GM10266 (cell line): Measurements from ENCODE around the gene MVB12A.

Experiments
- DNase-seq: peaks from one replicate; pipeline ENCODE4 v3.0.0; 2012; ENCODE audit errors: extremely low spot score
- TF ChIP-seq, protein P1 (sequence below): IDR thresholded peaks from 2 replicates; pipeline ENCODE4 v1.5.1; 2012; ENCODE audit warnings: mild to moderate bottlenecking, low read depth; ENCODE audit not compliant: control insufficient read depth, insufficient read depth; ENCODE audit errors: missing control alignments

The MVB12A gene

DNA sequence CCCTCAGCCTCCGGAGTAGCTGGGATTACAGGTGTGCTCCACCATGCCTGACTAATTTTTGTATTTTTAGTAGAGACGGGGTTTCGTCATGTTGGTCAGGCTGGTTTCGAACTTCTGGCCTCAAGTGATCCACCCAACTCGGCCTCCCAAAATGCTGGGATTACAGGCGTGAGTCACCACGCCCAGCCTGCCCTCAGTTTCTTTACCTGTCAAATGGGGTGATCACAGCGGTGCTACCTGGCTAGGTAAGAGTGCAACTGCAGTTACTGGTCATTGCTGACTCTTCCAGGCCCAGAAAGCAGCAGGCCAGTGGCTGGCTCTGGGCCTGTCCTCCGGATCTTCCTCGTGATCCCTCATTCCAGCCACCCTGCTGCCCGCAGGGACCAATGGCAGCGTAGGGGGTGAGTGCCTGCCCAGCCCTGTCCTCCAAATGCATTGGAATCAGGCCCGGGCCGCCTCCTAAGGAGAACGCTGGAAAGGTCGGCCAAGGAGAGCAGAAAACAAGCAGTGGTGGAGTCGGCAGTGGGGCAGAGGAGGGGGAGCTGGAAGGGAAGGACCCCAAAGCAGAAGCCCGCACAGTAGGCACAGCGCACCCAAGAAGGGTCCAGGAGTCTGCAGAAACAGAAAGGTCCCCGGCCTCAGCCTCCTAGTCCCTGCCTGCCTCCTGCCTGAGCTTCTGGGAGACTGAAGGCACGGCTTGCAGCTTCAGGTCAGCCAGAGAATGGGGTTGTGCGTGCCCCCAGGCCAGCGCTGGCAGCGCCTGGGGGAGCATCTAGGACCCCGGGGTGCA lies 48.6 kb downstream of the MVB12A start:
- DNase-seq: no peak
- TF ChIP-seq, protein P1, sequence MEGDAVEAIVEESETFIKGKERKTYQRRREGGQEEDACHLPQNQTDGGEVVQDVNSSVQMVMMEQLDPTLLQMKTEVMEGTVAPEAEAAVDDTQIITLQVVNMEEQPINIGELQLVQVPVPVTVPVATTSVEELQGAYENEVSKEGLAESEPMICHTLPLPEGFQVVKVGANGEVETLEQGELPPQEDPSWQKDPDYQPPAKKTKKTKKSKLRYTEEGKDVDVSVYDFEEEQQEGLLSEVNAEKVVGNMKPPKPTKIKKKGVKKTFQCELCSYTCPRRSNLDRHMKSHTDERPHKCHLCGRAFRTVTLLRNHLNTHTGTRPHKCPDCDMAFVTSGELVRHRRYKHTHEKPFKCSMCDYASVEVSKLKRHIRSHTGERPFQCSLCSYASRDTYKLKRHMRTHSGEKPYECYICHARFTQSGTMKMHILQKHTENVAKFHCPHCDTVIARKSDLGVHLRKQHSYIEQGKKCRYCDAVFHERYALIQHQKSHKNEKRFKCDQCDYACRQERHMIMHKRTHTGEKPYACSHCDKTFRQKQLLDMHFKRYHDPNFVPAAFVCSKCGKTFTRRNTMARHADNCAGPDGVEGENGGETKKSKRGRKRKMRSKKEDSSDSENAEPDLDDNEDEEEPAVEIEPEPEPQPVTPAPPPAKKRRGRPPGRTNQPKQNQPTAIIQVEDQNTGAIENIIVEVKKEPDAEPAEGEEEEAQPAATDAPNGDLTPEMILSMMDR: no peak

DNA sequence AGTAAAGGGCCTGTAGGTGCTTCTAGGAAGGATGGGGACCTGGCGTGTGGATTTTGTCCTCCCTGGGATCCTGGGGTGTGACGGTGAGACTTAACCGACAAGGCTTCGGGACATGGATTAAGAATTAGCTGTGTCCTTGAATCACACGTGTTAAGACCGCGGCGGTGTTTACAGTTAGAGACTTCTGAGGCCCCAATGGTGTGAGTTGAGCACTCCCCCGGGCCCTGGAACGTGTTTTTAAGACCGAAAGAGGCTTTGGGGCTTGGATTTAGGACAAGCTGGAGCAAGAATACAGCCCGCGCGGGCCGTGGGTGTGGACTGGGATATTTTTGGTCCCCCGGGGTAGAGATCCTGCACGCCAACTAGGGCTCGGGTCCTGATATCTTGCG lies 49.2 kb downstream of the MVB12A start:
- DNase-seq: no peak
- TF ChIP-seq, protein P1: no peak

DNA sequence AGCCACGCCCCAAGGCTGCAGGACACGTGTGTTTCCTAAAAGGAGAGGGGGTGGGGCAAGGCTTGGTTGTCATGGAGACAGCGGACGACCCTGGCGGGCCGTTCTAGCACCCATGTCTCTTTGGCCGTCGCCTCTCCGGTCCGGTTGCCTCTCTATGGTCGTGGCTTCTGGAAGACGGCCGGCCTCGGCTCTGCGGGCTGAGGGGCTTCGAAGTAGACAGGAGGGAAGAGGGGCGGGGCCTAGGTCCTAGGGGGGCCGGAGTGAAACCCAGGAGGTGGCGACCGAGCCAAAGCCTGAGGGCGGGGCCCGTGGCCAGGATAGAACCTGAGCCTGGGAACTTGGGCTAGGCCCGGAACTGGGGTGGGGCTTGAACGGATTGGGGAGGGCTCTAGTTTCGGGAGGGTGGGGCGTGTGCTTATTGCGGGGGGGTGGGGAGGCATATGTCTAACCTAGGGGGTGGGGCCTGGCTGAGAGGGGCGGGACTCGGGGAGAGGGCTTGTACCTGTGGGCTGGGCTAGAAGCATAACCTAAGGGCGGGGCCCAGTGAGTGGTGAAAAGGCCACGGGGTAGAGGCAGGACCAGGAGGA lies 49.7 kb downstream of the MVB12A start:
- TF ChIP-seq, protein P1: no peak
- peak; percentile 89 for DNase-seq

DNA sequence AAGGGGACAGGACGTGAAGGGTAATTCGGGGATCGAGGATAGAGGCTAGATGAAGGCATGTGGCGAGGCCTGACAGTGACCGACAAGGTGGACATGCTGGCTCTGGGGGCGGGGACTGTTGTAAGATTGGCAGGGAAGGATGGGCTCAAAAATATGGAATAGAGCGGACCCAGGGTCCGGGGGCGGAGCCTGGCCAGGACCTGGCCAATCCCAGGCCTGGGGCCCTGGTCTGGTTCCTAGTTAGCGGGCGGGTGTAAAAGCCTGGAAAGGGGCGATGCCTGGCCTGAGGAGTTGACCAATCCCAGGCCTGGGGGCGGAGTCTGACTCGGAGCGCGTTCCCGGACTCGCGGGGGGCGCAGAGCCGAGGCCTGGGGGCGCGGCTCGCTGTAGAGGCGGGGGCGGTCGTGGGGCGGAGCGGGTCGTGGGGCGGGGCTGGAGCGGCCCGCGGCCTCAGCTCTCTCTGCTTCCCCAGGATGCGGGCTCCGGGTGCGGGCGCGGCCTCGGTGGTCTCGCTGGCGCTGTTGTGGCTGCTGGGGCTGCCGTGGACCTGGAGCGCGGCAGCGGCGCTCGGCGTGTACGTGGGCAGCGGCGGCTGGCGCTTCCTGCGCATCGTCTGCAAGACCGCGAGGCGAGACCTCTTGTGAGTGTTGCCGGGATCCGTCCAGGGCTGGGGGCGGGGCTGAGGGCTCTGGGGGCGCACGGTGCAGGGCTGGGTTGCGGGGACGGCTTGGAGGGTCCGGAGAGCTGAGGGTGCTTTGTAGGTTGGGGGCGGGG lies 50.4 kb downstream of the MVB12A start, which contains the start of gene SLC27A1:
Gene SLC27A1 (plus strand): TSS at position 457 of the 774 bp plus-strand sequence. CDS start 17 bp downstream, at position 474.
- TF ChIP-seq, protein P1: no peak
- peak; percentile 94 for DNase-seq

DNA sequence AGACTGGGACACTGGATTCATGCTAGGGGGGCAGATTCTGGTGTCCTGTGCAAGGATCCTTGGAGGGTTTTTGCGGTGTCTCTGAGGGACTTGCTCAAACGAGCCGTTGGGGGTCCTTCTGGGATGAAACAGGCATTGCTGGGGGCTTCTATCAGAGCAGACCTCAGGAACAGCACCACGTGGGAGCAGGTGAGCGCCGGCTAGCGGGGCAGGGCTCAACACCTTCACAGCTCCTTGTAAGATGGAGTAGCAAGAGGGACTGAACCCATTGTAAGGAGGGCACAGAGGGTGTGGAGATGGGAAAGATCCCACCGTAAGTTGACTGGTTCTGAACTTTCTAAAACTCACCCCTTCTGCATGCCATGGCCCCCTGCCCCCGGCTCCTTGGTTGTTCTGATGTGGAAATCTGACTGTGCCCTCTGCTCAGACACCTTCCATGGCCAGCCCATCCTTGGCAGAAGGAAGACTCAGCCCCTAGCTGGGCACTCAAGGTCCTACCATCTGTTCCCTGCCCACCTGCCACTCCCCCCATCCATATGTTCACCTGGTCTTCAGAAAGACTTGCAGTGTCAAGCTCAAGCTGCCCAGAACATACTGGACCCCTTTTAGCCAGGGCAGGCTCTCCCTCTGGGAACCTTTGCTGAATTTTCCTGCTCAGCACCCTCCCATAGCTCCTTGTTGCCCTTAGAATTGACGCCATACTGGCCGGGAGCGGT lies 51.7 kb downstream of the MVB12A start:
- no peak for DNase-seq
- TF ChIP-seq, protein P1: no peak

DNA sequence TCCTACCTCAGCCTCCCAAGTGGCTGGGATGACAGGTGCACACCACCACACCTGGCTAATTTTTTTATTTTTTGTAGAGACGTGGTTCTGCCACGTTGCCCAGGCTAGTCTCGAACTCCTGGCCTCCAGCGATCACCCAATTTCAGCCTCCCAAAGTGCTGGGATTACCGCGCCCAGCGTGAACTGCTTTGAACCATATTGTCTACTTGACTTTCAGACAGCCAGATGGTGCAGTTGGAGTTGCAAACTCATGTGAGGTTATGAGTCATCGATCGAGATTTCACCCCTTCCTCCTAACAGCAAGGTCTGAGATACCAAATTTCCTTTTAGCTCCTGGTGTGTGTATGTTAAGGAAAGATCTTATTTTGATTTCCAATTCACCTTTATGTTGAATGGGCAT lies 53.2 kb downstream of the MVB12A start:
- TF ChIP-seq, protein P1: peak; percentile 3
- DNase-seq: no peak
